ENCODE data around the gene AEN.

- TF ChIP-seq POLR2A (IDR thresholded peaks at IDR 0.05): no peak
- TF ChIP-seq CTCF (IDR thresholded peaks at IDR 0.05): no peak
These were observed 41.8 kb upstream of the AEN start for GRCh38 chr15:88579322-88579721.

Measured in thyroid gland (tissue), 4 donors.